ENCODE results near the gene WDR19. TPM values are rescaled to one million over a fixed set of nuclear protein-coding genes. Genes with fewer than 3 reads are reported as not detected.

The WDR19 gene
- total RNA-seq (2021) = 23.3 and 25.3 TPM in 2 replicates
- long read RNA-seq, full-length matches to known transcripts = 7 of 21 reads
- long read RNA-seq, partial matches to known transcripts = 4 of 21 reads
- long read RNA-seq, other reads (novel, unspliced or antisense) = 10 of 21 reads

DNA sequence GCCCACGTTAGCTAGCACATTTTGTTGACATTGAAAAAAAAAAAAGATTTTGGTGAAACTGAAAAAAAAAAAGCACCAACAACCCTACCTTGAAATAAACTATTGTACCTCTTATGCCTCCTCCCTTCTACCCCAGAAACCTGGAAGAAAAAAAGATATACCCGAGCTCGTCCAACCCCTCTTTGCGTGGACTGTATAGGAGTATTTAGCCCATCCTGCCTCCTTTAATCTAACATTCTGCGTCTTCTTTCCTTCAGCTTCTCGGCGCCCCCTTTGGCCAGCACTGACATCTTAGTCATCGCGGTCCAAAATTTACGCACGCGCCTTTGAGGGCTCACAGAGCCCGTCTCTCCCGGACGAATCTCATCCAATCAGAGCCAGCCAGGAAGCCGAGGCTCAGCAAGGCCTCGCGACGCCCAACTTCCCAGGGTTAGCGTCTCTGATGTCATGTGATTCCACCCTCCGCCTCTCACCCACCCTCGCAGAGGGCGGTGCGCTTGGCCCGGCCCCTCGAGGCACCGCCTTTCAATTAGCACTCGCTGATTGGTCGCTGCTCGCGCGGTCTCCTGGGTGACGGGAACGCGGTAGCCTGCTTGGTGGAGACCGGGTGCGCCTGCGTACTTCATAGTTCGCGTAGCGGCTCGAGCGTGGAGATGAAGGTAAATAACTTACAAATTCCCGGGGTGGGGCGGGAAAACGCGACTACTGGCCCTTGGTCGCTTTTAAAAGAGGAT, at the start of gene WDR19:
WDR19 (plus strand) TSS at position 625 of the 734 bp plus-strand sequence; CDS start at position 654, 29 bp downstream.
- Histone ChIP-seq H3T11ph (ENCODE audit: low read length) (no peak within 1 kb of the TSS), H2BK5ac (ENCODE audit: insufficient read length, low read length) (no peak within 1 kb of the TSS), H4K5ac (ENCODE audit: insufficient read length, low read depth, low read length) (no peak within 1 kb of the TSS), H4K20me1 (ENCODE audit: control insufficient read depth, insufficient read depth, insufficient read length) (no peaks in the 10 kb centered on the region), H3K79me2 (ENCODE audit: insufficient read depth, low read length) (no peaks in the 10 kb centered on the region), H3K23me2 (ENCODE audit: insufficient read length, low read depth, low read length, poor library complexity, severe bottlenecking) (peaks cover 10% of the 10 kb centered on the region), H3K27ac (ENCODE audit: insufficient read length, low read depth, low read length) (no peak within 1 kb of the TSS), H3K23ac (ENCODE audit: insufficient read length, low read depth, low read length) (no peak within 1 kb of the TSS), H2AFZ (ENCODE audit: low read length) (peak within 1 kb of the TSS; percentile 91), H2BK120ac (ENCODE audit: low read depth, low read length, poor library complexity, severe bottlenecking) (no peak within 1 kb of the TSS), H4K8ac (replicated peaks; ENCODE audit: insufficient read length, low read depth, low read length) (no peak within 1 kb of the TSS), H3K9me3 (ENCODE audit: control insufficient read depth, low read depth, low read length) (no peaks in the 10 kb centered on the region), H3K56ac (ENCODE audit: insufficient read length, low read depth, low read length) (no peak within 1 kb of the TSS), H3K4ac (ENCODE audit: low read depth, low read length) (no peak within 1 kb of the TSS), H2BK15ac (ENCODE audit: low read depth, low read length) (no peak within 1 kb of the TSS), H3K4me1 (ENCODE audit: insufficient read depth, low read length) (no peaks in the 10 kb centered on the region), H3K4me2 (ENCODE audit: insufficient read depth, insufficient read length, low read length) (peak within 1 kb of the TSS; percentile 97), H3K18ac (ENCODE audit: insufficient read length, low read depth, low read length) (no peak within 1 kb of the TSS), H3K9ac (ENCODE audit: extremely low read depth, insufficient read length, low read length) (peak within 1 kb of the TSS; percentile 62), H3K79me1 (ENCODE audit: insufficient read depth, low read depth, low read length, poor library complexity, severe bottlenecking) (no peaks in the 10 kb centered on the region), H3K14ac (ENCODE audit: insufficient read depth, low read length) (no peak within 1 kb of the TSS), H2AK5ac (ENCODE audit: insufficient read length, low read length) (no peak within 1 kb of the TSS), H3K27me3 (ENCODE audit: insufficient read depth, low read length) (no peaks in the 10 kb centered on the region), H4K91ac (ENCODE audit: insufficient read length, low read depth, low read length) (no peak within 1 kb of the TSS), H2BK20ac (ENCODE audit: low read depth, low read length, poor library complexity, severe bottlenecking) (no peak within 1 kb of the TSS), H2BK12ac (ENCODE audit: insufficient read length, low read depth, low read length) (no peak within 1 kb of the TSS)
- no peaks in the 10 kb centered on the region for H3K9me3 Mint-ChIP-seq
- peaks cover 3 to 4% of the 10 kb centered on the region in 2 experiments; a peak in 2 of 4 replicates for H3K4me1 Mint-ChIP-seq
- peak; percentile 99 for DNase-seq
- H3K4me3 Mint-ChIP-seq = no peak within 1 kb of the TSS; a peak in 2 of 5 replicates
- no peaks in the 10 kb centered on the region; a peak in 2 of 7 replicates for H3K36me3 Mint-ChIP-seq (ENCODE audit: insufficient read depth in 1 of 3, low read depth in 3 of 3)
- TF ChIP-seq, protein P1, sequence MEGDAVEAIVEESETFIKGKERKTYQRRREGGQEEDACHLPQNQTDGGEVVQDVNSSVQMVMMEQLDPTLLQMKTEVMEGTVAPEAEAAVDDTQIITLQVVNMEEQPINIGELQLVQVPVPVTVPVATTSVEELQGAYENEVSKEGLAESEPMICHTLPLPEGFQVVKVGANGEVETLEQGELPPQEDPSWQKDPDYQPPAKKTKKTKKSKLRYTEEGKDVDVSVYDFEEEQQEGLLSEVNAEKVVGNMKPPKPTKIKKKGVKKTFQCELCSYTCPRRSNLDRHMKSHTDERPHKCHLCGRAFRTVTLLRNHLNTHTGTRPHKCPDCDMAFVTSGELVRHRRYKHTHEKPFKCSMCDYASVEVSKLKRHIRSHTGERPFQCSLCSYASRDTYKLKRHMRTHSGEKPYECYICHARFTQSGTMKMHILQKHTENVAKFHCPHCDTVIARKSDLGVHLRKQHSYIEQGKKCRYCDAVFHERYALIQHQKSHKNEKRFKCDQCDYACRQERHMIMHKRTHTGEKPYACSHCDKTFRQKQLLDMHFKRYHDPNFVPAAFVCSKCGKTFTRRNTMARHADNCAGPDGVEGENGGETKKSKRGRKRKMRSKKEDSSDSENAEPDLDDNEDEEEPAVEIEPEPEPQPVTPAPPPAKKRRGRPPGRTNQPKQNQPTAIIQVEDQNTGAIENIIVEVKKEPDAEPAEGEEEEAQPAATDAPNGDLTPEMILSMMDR (conservative IDR thresholded peaks at IDR 0.05) = peak; percentile 63
- peaks cover 12% of the 10 kb centered on the region for H3K27me3 Mint-ChIP-seq (ENCODE audit: low read depth)
- no CpG with 5 or more reads among the region's 48 CpGs for WGBS (ENCODE audit: extremely low coverage, insufficient read length, low lambda C conversion rate)
- H3K27ac Mint-ChIP-seq = 0 out of 7 replicates have a peak within 1 kb of the TSS, but pooled peaks of 1 of the 3 experiments have one; percentile 18
